Neural crest cell (in vitro differentiated cells): ENCODE results near the gene ZNF18. TPM values are rescaled to one million over a fixed set of nuclear protein-coding genes. Genes with fewer than 3 reads are reported as not detected.
"Not testable (repeated sequence)": the region's sequence is repeated elsewhere in the genome, so short reads cannot be mapped to it uniquely, and the experiment has no call there.

ENCODE experiments used
- DNase-seq: peaks from one replicate; pipeline ENCODE4 v3.0.0; 2021; ENCODE audit warnings: low read depth, mixed read lengths, low spot score
- H3K27ac Mint-ChIP-seq: one replicate; pipeline ENCODE4 v1.8.0; 2021; ENCODE audit warnings: mild to moderate bottlenecking, mixed read lengths; ENCODE audit not compliant: unreplicated experiment
- H3K27me3 Mint-ChIP-seq: 2 replicates; pipeline ENCODE4 v1.8.0; 2021; ENCODE audit warnings: low read depth, mild to moderate bottlenecking, mixed read lengths
- H3K36me3 Mint-ChIP-seq: 2 replicates; pipeline ENCODE4 v1.8.0; 2021; ENCODE audit warnings: low read depth, mild to moderate bottlenecking, mixed read lengths
- H3K4me1 Mint-ChIP-seq: 2 replicates; pipeline ENCODE4 v1.8.0; 2021; ENCODE audit warnings: mixed read lengths
- H3K4me3 Mint-ChIP-seq: one replicate; pipeline ENCODE4 v1.8.0; 2021; ENCODE audit warnings: mild to moderate bottlenecking, mixed read lengths
- H3K9me3 Mint-ChIP-seq: 2 replicates; pipeline ENCODE4 v1.8.0; 2021; ENCODE audit warnings: mixed read lengths
- CTCF ChIP-seq: fragments of 200-600 bp; sonication (generic); conservative IDR thresholded peaks from 2 replicates; pipeline ENCODE4 v1.5.0; 2021; ENCODE audit warnings: antibody characterized with exemption, mild to moderate bottlenecking
- total RNA-seq: library from RNA; stranded (reverse); gene quantifications from 2 replicates; pipeline ENCODE4 v1.2.1, GENCODE V29; 2021

The ZNF18 gene
- total RNA-seq, 1 donor from 2014 or later, result 7.5 TPM

DNA sequence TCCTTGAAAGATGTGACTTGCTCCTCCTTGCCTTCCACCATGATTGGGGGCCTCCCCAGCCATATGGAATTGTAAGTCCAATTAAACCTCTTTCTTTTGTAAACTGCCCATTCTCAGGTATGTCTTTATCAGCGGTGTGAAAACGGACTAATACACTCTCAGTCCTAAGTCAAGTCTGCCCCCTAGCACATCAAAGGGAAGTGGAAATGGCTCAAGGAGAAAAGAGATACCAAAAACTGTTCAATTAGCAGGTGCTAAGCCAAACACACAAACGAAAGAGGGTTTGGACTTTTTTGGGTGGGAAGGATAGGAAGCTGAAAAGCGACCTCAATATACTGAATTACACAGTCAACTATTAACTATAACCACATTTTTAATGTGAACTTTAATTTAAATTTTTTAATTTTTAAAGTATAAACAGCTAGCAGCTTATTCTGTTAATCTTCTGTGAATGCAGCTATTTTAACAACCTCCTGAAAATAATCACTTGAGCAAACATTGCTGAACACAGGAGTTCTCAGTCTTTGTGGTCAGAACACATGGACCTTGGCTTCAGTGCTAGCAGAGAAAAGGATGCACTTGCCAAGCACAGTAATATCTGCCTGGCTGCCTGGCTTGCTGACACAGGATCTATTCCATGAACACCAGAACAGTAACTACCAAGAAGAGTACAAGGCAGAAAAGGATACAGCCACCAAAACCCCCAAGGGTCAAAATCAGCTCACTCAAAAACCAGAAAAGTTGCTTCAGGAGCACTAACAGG lies 10.9 kb downstream of the ZNF18 start:
- Mint-ChIP-seq H3K4me3 (no peak overlapping the region), H3K27me3 (no peaks in the 10 kb centered on the region), H3K4me1 (no peaks in the 10 kb centered on the region), H3K9me3 (no peaks in the 10 kb centered on the region), H3K27ac (no peak overlapping the region), H3K36me3 (peaks cover 26% of the 10 kb centered on the region)
- no peak for DNase-seq
- no peak for TF ChIP-seq CTCF

DNA sequence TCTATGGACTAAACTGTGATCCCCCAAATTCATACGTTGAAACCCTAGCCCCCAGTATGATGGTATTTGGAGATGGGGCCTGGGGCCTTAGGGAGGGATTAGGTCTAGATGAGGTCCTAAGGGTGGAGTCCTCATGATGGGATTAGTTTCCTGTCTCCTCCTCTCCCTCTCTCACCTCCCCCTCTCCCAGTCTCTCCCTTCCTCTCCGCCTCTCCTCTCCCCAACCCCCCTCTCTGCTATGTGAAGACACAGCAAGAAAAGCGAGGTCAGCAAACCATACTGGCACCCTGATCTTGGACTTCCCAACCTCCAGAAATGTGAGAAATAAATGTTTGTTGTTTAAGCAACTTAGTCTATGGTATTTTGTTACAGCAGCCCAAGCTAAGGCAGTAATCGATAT lies 15.4 kb downstream of the ZNF18 start:
- no peaks in the 10 kb centered on the region for H3K27me3 Mint-ChIP-seq
- H3K4me3 Mint-ChIP-seq, result no peak overlapping the region
- no peaks in the 10 kb centered on the region for H3K9me3 Mint-ChIP-seq
- H3K27ac Mint-ChIP-seq, result no peak overlapping the region
- no peak for TF ChIP-seq CTCF
- DNase-seq, result no peak
- peaks cover 18% of the 10 kb centered on the region for H3K36me3 Mint-ChIP-seq
- H3K4me1 Mint-ChIP-seq, result no peaks in the 10 kb centered on the region

- H3K36me3 Mint-ChIP-seq, result peaks cover 21% of the 10 kb centered on the region
- H3K9me3 Mint-ChIP-seq, result no peaks in the 10 kb centered on the region
- no peak overlapping the region for H3K27ac Mint-ChIP-seq
Measured at GRCh38 chr17:11980813-11981212, 16.5 kb downstream of the ZNF18 start.

DNA sequence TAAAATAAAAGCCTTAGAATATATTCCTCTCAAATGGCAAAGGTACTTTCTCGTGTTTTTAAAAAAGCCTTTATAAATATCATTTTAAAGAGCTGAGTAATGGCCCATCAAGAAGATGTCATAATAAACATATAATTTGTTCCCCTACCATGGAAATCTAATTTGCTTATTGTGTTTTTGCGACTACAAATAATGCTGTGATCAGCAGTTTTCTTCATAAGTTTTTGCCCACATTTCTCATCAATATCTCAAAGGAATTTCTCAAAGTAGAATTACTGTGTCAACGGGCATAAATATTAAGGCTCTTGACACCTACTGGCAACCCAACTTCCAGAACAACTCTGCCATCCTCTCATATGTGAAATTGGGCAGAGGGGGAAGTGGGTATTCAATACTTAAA lies 17.5 kb downstream of the ZNF18 start:
- H3K4me3 Mint-ChIP-seq, result no peak overlapping the region
- no peak overlapping the region for H3K27ac Mint-ChIP-seq
- no peaks in the 10 kb centered on the region for H3K9me3 Mint-ChIP-seq
- no peak for TF ChIP-seq CTCF
- DNase-seq, result no peak
- H3K4me1 Mint-ChIP-seq, result peaks cover 5% of the 10 kb centered on the region
- no peaks in the 10 kb centered on the region for H3K27me3 Mint-ChIP-seq
- H3K36me3 Mint-ChIP-seq, result peaks cover 20% of the 10 kb centered on the region

More at GRCh38 chr17:11980813-11981212, 16.5 kb downstream of the ZNF18 start:
- no peak overlapping the region for H3K4me3 Mint-ChIP-seq
- no peak for DNase-seq
- H3K27me3 Mint-ChIP-seq, result no peaks in the 10 kb centered on the region
- peak; percentile 49 for TF ChIP-seq CTCF
- H3K4me1 Mint-ChIP-seq, result peaks cover 3% of the 10 kb centered on the region

- not testable (repeated sequence) for H3K9me3 Mint-ChIP-seq, H3K27me3 Mint-ChIP-seq, H3K27ac Mint-ChIP-seq, H3K4me3 Mint-ChIP-seq, DNase-seq
- Mint-ChIP-seq H3K4me1 (peaks cover 11% of the 10 kb centered on the region), H3K36me3 (peaks cover 30% of the 10 kb centered on the region)
Measured at GRCh38 chr17:11972741-11973140, 24.5 kb downstream of the ZNF18 start.

GRCh38 chr17:11969565-11969964 lies 27.7 kb downstream of the ZNF18 start:
- H3K36me3 Mint-ChIP-seq, result peaks cover 47% of the 10 kb centered on the region
- peaks cover 26% of the 10 kb centered on the region for H3K9me3 Mint-ChIP-seq
- DNase-seq, result no peak
- peaks cover 6% of the 10 kb centered on the region for H3K4me1 Mint-ChIP-seq
- no peaks in the 10 kb centered on the region for H3K27me3 Mint-ChIP-seq
- H3K4me3 Mint-ChIP-seq, result no peak overlapping the region
- TF ChIP-seq CTCF, result no peak
- H3K27ac Mint-ChIP-seq, result no peak overlapping the region
